Body of pancreas (tissue), 4 donors: ENCODE data around the gene CRB1. TPM values are rescaled to one million over a fixed set of nuclear protein-coding genes. Genes with fewer than 3 reads are reported as not detected.

Experiments used
- ATAC-seq: fragments of 150-250 bp; one replicate; pipeline ENCODE4 v1.9.1; 2016
- DNase-seq, 4 donors: peaks; one replicate each; pipeline ENCODE4 v3.0.0-alpha.2; 2019
- H3K27ac ChIP-seq, 4 donors: fragments of 200-600 bp; sonication (generic); 1 replicate in 3 of 4; 2 replicates in 1 of 4; pipeline versions ENCODE4 v1.5.1 to v1.6.1; 2016 to 2019; ENCODE audit warnings: mild to moderate bottlenecking in 1 of 4, mixed read lengths in 1 of 4, moderate library complexity in 1 of 4
- H3K27me3 ChIP-seq, 2 donors: fragments of 200-600 bp; sonication (generic); one replicate each; pipeline ENCODE4 v1.6.0; 2016; ENCODE audit warnings: mild to moderate bottlenecking in 1 of 2
- H3K36me3 ChIP-seq, 2 donors: fragments of 200-600 bp; sonication (generic); replicated peaks in 1 of 2; 2 replicates each; pipeline ENCODE4 v1.5.1; 2016; ENCODE audit warnings: low read depth in 2 of 2; ENCODE audit not compliant: insufficient read depth in 1 of 2
- H3K4me1 ChIP-seq: fragments of 200-600 bp; sonication (generic); one replicate; pipeline ENCODE4 v1.6.0; 2016
- H3K4me3 ChIP-seq, 2 donors: fragments of 200-600 bp; sonication (generic); 1 replicate in 1 of 2; 2 replicates in 1 of 2; pipeline ENCODE4 v1.5.1; 2016 to 2019
- H3K9me3 ChIP-seq, 3 donors: fragments of 200-600 bp; sonication (generic); 1 replicate in 2 of 3; 2 replicates in 1 of 3; pipeline ENCODE4 v1.5.1; 2016
- CTCF ChIP-seq, 7 experiments: fragments of 450-650 bp in 4 of 7; fragments of 200-600 bp in 3 of 7; sonication (generic) in 3 of 7; IDR thresholded peaks; one replicate each; pipeline ENCODE4 v1.5.1; 2016 to 2019; ENCODE audit warnings: antibody characterized with exemption in 7 of 7
- POLR2A ChIP-seq, 3 donors: fragments of 450-650 bp; IDR thresholded peaks; one replicate each; pipeline ENCODE4 v1.6.1; 2016; ENCODE audit warnings: antibody characterized with exemption in 3 of 3, mild to moderate bottlenecking in 2 of 3
- WGBS, 2 donors: methylation state at CpG; one replicate each; pipeline ENCODE4 v1.1.5; 2017; 5-methylcytosine and 5-hydroxymethylcytosine counted together
- intact Hi-C: fragments of 100-400 bp; cut with DNase I; formaldehyde crosslinking; loops from one replicate; pipeline ENCODE4 v1.15.1; 2023
- total RNA-seq, 2 donors: library from RNA; depleted of rRNA; stranded (reverse); fragments of >200 nt; gene quantifications; one replicate each; pipeline ENCODE4 v1.1.0, GENCODE V29; 2016

Gene CRB1
- total RNA-seq, 2 donors from 2014 or later, result 0.26 to 10.2 TPM

GRCh38 chr1:197305925-197306324, 37.9 kb downstream of the CRB1 start:
- DNase-seq (no peak), ATAC-seq (no peak)
- H3K4me3 ChIP-seq, result no peak overlapping the region
- TF ChIP-seq CTCF (IDR thresholded peaks at IDR 0.05) (no peak), POLR2A (IDR thresholded peaks at IDR 0.05) (no peak)
- H3K9me3 ChIP-seq, result no peaks in the 10 kb centered on the region
- intact Hi-C loops, result no loop called here
- no peaks in the 10 kb centered on the region for H3K27me3 ChIP-seq
- no peaks in the 10 kb centered on the region for H3K36me3 ChIP-seq
- no peaks in the 10 kb centered on the region for H3K4me1 ChIP-seq
- no peak overlapping the region for H3K27ac ChIP-seq
- 39 to 40% methylated on average over 2 of the region's 2 CpGs for WGBS, 2 donors

- Histone ChIP-seq H3K27me3 (no peaks in the 10 kb centered on the region), H3K4me3 (no peak overlapping the region), H3K27ac (no peak overlapping the region), H3K36me3 (no peaks in the 10 kb centered on the region), H3K4me1 (no peaks in the 10 kb centered on the region), H3K9me3 (no peaks in the 10 kb centered on the region)
- DNase-seq (no peak), ATAC-seq (no peak)
- intact Hi-C loops, result no loop called here
- TF ChIP-seq POLR2A (IDR thresholded peaks at IDR 0.05) (no peak), CTCF (IDR thresholded peaks at IDR 0.05) (no peak)
- WGBS, 2 donors, result 81 to 86% methylated on average over 2 of the region's 2 CpGs
Observed at GRCh38 chr1:197306381-197307062, 38.5 kb downstream of the CRB1 start.

- Histone ChIP-seq H3K27ac (no peak overlapping the region), H3K36me3 (no peaks in the 10 kb centered on the region), H3K9me3 (no peaks in the 10 kb centered on the region), H3K27me3 (no peaks in the 10 kb centered on the region), H3K4me3 (no peak overlapping the region), H3K4me1 (no peaks in the 10 kb centered on the region)
- ATAC-seq (no peak), DNase-seq (no peak)
- intact Hi-C loops, result no loop called here
- TF ChIP-seq POLR2A (IDR thresholded peaks at IDR 0.05), result no peak
- no peak for TF ChIP-seq CTCF (IDR thresholded peaks at IDR 0.05)
Observed at GRCh38 chr1:197307136-197307535, 39.1 kb downstream of the CRB1 start.

GRCh38 chr1:197307551-197307950, 39.5 kb downstream of the CRB1 start:
- H3K27me3 ChIP-seq, result no peaks in the 10 kb centered on the region
- no peak for DNase-seq
- intact Hi-C loops, result no loop called here
- H3K9me3 ChIP-seq, result no peaks in the 10 kb centered on the region
- 17 to 24% methylated on average over 3 of the region's 3 CpGs for WGBS, 2 donors
- no peaks in the 10 kb centered on the region for H3K36me3 ChIP-seq
- no peak overlapping the region for H3K4me3 ChIP-seq
- no peaks in the 10 kb centered on the region for H3K4me1 ChIP-seq
- ATAC-seq, result no peak
- TF ChIP-seq CTCF (IDR thresholded peaks at IDR 0.05) (no peak), POLR2A (IDR thresholded peaks at IDR 0.05) (no peak)
- no peak overlapping the region for H3K27ac ChIP-seq

DNA sequence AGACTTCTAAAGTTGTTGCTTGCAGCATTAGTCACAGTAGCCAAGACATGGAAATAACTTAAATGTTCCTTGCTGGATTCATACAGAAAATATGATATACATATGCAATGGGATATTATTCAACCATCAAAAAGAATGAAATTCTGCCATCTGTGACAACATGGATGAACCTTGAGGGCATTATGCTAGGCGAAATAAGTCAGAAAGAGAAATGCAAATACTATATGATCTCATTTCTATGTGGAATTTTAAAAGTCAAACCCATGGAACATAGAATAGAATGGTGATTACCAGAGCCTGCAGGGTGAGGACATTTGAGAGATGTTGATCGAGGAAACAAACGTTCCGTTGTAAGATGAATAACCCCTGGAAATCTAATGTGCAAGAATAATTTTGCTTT, 43.0 kb downstream of the CRB1 start:
- H3K27ac ChIP-seq, result no peak overlapping the region
- 79 to 82% methylated on average over 4 of the region's 4 CpGs for WGBS, 2 donors
- H3K27me3 ChIP-seq, result no peaks in the 10 kb centered on the region
- ATAC-seq (no peak), DNase-seq (no peak)
- no peak for TF ChIP-seq POLR2A (IDR thresholded peaks at IDR 0.05)
- no peak for TF ChIP-seq CTCF (IDR thresholded peaks at IDR 0.05)
- no peaks in the 10 kb centered on the region for H3K4me1 ChIP-seq
- H3K36me3 ChIP-seq, result no peaks in the 10 kb centered on the region
- H3K9me3 ChIP-seq, result no peaks in the 10 kb centered on the region
- no peak overlapping the region for H3K4me3 ChIP-seq
- intact Hi-C loops, result no loop called here
